HL-60 (cell line): ENCODE measurements around the gene REEP5.

ENCODE experiments used
- DNase-seq, 2 experiments: peaks; one replicate each; pipeline ENCODE4 v3.0.0-alpha.2; 2010 to 2020; ENCODE audit warnings: low read depth in 1 of 2, low spot score in 1 of 2
- H3K27ac ChIP-seq: fragments of 250-450 bp; sonication (Bioruptor Pico); replicated peaks from 2 replicates; pipeline ENCODE4 v1.5.1; 2020; ENCODE audit warnings: mild to moderate bottlenecking, moderate library complexity
- H3K27me3 ChIP-seq: fragments of 250-450 bp; sonication (Bioruptor Pico); 2 replicates; pipeline ENCODE4 v1.5.1; 2021; ENCODE audit warnings: mild to moderate bottlenecking, moderate library complexity; ENCODE audit not compliant: insufficient read depth, poor library complexity, severe bottlenecking
- H3K4me3 ChIP-seq: replicated peaks from 2 replicates; pipeline ENCODE4 v1.5.1; 2011; ENCODE audit warnings: mild to moderate bottlenecking, control low read depth, low read length; ENCODE audit not compliant: insufficient read depth
- GABPA ChIP-seq: IDR thresholded peaks from 2 replicates; pipeline ENCODE4 v1.6.1; 2012; ENCODE audit warnings: low read depth
- POLR2AphosphoS5 ChIP-seq: IDR thresholded peaks from 2 replicates; pipeline ENCODE4 v1.6.1; 2012; ENCODE audit warnings: low read depth
- SPI1 ChIP-seq: IDR thresholded peaks from 2 replicates; pipeline ENCODE4 v1.6.1; 2012; ENCODE audit warnings: low read depth, mild to moderate bottlenecking, borderline replicate concordance
- TF ChIP-seq, protein P1 (sequence below): IDR thresholded peaks from one replicate; pipeline ENCODE4 v1.5.1; 2011; ENCODE audit warnings: low read length, control low read depth, inconsistent platforms; ENCODE audit not compliant: insufficient read depth
- TF ChIP-seq, protein P2 (sequence below): IDR thresholded peaks from 2 replicates; pipeline ENCODE4 v1.6.1; 2012; ENCODE audit warnings: low read depth; ENCODE audit not compliant: insufficient replicate concordance

The REEP5 gene

DNA sequence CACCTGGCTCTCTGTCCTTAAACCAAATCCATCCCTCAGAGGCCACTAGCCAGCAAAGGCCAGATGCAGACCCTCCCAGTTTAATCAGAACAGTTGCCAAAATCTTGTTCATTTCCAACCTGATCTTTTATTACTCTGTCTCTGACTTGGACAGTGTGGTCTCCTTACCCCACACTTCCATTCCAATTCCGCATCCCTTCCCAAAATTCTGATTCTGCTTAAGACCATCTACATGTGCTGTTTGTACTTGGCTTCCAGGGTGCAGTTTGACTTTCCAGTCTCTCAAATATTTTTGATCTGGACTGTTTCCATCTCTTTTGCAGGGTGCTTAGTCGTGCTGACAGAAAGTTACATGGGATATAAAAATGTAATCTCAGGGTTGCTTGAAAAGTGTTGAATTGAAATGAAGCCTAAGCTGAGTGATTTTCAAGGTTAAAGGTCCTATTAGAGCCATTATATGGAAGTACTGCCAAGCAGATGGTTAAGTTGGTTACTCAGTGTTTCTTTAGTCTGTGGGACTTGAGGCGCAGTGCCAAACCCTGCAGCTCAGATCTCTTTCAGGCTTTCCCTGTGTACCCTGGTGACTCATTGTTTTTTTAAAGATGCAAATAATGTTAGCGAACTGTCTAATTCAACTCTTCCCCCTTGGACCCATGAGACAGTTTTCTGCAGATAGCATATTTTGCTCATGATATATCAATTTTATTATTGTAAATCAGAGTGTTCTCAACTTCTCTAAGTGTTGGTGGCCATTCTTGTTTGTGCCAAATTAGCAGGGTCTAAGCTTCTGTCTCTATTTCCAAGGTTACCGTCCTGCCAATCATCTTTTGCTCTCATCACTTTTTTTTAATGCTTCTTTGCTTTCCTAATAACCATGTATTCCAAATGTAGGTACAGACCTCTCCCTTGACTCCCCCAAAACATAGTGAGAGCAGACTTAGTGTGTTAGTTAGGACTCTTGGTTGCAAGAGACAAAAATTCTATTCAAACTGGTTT lies 36.4 kb upstream of the REEP5 start:
- no peak overlapping the region for H3K27ac ChIP-seq
- H3K27me3 ChIP-seq, result no peaks in the 10 kb centered on the region
- no peak overlapping the region for H3K4me3 ChIP-seq
- TF ChIP-seq SPI1 (no peak), POLR2AphosphoS5 (no peak), GABPA (no peak)
- TF ChIP-seq, protein P1, sequence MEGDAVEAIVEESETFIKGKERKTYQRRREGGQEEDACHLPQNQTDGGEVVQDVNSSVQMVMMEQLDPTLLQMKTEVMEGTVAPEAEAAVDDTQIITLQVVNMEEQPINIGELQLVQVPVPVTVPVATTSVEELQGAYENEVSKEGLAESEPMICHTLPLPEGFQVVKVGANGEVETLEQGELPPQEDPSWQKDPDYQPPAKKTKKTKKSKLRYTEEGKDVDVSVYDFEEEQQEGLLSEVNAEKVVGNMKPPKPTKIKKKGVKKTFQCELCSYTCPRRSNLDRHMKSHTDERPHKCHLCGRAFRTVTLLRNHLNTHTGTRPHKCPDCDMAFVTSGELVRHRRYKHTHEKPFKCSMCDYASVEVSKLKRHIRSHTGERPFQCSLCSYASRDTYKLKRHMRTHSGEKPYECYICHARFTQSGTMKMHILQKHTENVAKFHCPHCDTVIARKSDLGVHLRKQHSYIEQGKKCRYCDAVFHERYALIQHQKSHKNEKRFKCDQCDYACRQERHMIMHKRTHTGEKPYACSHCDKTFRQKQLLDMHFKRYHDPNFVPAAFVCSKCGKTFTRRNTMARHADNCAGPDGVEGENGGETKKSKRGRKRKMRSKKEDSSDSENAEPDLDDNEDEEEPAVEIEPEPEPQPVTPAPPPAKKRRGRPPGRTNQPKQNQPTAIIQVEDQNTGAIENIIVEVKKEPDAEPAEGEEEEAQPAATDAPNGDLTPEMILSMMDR, result no peak
- TF ChIP-seq, protein P2, sequence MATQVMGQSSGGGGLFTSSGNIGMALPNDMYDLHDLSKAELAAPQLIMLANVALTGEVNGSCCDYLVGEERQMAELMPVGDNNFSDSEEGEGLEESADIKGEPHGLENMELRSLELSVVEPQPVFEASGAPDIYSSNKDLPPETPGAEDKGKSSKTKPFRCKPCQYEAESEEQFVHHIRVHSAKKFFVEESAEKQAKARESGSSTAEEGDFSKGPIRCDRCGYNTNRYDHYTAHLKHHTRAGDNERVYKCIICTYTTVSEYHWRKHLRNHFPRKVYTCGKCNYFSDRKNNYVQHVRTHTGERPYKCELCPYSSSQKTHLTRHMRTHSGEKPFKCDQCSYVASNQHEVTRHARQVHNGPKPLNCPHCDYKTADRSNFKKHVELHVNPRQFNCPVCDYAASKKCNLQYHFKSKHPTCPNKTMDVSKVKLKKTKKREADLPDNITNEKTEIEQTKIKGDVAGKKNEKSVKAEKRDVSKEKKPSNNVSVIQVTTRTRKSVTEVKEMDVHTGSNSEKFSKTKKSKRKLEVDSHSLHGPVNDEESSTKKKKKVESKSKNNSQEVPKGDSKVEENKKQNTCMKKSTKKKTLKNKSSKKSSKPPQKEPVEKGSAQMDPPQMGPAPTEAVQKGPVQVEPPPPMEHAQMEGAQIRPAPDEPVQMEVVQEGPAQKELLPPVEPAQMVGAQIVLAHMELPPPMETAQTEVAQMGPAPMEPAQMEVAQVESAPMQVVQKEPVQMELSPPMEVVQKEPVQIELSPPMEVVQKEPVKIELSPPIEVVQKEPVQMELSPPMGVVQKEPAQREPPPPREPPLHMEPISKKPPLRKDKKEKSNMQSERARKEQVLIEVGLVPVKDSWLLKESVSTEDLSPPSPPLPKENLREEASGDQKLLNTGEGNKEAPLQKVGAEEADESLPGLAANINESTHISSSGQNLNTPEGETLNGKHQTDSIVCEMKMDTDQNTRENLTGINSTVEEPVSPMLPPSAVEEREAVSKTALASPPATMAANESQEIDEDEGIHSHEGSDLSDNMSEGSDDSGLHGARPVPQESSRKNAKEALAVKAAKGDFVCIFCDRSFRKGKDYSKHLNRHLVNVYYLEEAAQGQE, result no peak
- no peak for DNase-seq

DNA sequence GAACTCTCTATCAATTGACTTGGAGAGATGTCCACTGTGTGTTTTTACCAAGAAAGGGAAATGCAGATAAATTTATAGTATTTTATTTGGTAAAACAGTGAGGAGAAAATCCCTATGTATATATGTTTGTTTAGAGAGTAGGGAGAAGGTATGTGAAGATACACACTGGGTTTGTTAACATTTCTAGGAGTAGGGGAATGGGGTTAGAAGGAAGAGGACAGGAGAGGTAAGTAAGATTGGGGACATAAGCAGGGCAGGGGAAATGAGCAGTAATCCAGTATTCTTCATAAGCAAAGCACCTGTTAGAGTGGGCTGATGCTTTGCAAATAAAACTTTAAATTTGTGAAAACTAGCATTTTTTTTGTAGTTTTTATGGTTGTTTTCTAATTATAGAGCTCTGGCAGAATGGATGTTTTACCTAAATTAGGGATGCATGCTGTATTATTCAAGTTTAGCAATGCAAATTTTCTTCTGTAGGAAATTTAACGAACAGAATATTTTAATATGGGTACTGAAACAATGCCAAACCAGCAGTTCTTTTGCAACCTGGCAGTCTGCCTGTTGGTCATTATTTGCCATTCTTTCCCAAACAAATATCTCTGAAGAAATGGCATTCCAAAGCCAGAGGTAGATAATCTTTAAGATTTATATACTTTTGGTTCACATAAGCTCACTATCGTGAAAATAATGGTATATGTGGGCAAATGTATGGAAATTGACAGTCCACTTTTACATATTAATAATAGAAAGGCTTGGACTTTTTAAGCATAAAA lies 35.2 kb upstream of the REEP5 start:
- TF ChIP-seq GABPA (no peak), SPI1 (no peak), POLR2AphosphoS5 (no peak)
- TF ChIP-seq, protein P1, result no peak
- TF ChIP-seq, protein P2, result no peak
- H3K27me3 ChIP-seq, result no peaks in the 10 kb centered on the region
- DNase-seq, result no peak
- H3K4me3 ChIP-seq, result no peak overlapping the region
- no peak overlapping the region for H3K27ac ChIP-seq

DNA sequence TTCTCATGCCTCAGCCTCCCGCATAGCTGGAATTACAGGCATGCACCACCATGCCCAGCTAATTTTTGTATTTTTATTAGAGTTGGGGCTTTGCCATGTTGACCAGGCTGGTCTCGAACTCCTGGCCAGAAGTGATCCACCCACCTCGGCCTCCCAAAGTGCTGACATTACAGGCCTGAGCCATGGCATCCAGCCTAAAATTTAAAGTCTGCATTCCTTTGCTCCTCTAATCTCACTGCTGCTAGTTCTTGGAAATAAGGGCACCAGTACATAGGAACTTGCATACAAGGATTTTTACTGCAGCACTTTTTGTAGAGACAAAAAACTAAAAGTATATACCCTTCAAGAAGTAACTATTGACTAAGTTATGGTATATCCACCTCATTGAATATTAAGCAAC lies 34.6 kb upstream of the REEP5 start:
- no peak for DNase-seq
- TF ChIP-seq POLR2AphosphoS5 (no peak), SPI1 (no peak), GABPA (no peak)
- TF ChIP-seq, protein P1, result no peak
- TF ChIP-seq, protein P2, result no peak
- H3K27me3 ChIP-seq, result no peaks in the 10 kb centered on the region
- no peak overlapping the region for H3K27ac ChIP-seq
- H3K4me3 ChIP-seq, result no peak overlapping the region
